ENCODE results near the gene HMCN2. TPM values are rescaled to one million over a fixed set of nuclear protein-coding genes. Genes with fewer than 3 reads are reported as not detected.

HMCN2 gene
- total RNA-seq, 1 experiment from 2014 or later: 1.6 TPM

DNA sequence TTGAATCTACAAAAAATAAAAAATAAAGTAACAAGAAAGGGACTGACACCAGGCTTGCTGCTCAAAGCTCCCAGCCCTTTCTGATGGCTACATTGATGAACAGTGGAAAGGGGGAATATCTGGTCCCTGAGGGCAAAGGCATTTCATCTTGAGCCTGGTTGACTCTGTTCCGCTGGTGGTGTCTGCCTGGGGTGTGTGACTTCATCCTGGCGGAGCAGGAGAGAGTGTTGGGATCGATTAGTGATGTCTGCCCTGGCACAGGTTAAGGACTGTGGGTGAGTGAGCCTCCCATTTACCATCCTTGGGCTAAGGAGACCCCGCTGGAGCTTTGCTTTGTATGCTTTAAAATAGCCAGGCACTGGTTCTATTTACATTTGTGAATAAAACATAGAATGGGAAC lies 122.3 kb downstream of the HMCN2 start:
- H3K4me3 ChIP-seq: no peak overlapping the region
- no peak for DNase-seq
- ChIA-PET POLR2A (ENCODE audit: unreplicated experiment) (no interaction called here), CTCF (no interaction called here)
- no peak overlapping the region for H3K4me2 ChIP-seq
- no peaks in the 10 kb centered on the region for H3K79me2 ChIP-seq (ENCODE audit: low read depth)
- H3K36me3 ChIP-seq (ENCODE audit: low read depth): no peaks in the 10 kb centered on the region
- no peaks in the 10 kb centered on the region for H4K20me1 ChIP-seq (ENCODE audit: insufficient read depth)
- TF ChIP-seq EZH2 (IDR thresholded peaks at IDR 0.05; ENCODE audit: low read depth): no peak
- TF ChIP-seq, protein P1, sequence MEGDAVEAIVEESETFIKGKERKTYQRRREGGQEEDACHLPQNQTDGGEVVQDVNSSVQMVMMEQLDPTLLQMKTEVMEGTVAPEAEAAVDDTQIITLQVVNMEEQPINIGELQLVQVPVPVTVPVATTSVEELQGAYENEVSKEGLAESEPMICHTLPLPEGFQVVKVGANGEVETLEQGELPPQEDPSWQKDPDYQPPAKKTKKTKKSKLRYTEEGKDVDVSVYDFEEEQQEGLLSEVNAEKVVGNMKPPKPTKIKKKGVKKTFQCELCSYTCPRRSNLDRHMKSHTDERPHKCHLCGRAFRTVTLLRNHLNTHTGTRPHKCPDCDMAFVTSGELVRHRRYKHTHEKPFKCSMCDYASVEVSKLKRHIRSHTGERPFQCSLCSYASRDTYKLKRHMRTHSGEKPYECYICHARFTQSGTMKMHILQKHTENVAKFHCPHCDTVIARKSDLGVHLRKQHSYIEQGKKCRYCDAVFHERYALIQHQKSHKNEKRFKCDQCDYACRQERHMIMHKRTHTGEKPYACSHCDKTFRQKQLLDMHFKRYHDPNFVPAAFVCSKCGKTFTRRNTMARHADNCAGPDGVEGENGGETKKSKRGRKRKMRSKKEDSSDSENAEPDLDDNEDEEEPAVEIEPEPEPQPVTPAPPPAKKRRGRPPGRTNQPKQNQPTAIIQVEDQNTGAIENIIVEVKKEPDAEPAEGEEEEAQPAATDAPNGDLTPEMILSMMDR (conservative IDR thresholded peaks at IDR 0.05): no peak
- no peaks in the 10 kb centered on the region for H3K4me1 ChIP-seq (replicated peaks; ENCODE audit: insufficient read depth)
- no TSS peak for BruUV-seq (replicated peaks)
- H3K27me3 ChIP-seq (ENCODE audit: insufficient read depth, low read depth): no peaks in the 10 kb centered on the region
- no peak overlapping the region for H3K27ac ChIP-seq
- H3K9me2 ChIP-seq (ENCODE audit: insufficient read depth): no peaks in the 10 kb centered on the region
- no peaks in the 10 kb centered on the region for H3K9me3 ChIP-seq (ENCODE audit: insufficient read depth, low read depth)
- no peak overlapping the region for H2AFZ ChIP-seq
- intact Hi-C loops (cut with micrococcal nuclease; ENCODE audit: unreplicated experiment): no loop called here
- H3F3A ChIP-seq (ENCODE audit: insufficient read depth, low read depth): no peaks in the 10 kb centered on the region

DNA sequence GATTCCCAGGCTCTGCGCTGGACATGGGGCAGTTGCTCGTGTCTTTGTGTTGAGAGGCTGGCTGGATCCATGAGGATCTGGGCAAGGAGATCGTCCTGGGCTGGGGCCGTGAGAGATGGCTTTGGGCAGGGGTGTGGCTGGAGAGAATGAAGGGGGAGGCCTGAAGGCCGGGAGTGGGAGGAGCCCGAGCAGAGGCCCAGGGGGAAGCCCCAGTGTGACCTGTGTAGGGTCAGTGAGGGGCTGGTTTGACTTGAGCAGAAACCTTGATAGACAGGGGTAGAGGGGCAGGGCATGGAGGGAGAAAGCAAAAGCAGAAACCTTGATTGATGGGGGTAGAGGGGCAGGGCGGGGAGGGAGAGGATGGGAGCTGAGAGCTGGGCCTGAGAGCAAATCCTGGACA lies 124.8 kb downstream of the HMCN2 start:
- Histone ChIP-seq H3K27me3 (ENCODE audit: insufficient read depth, low read depth) (no peaks in the 10 kb centered on the region), H3K36me3 (ENCODE audit: low read depth) (no peaks in the 10 kb centered on the region), H3K4me2 (no peak overlapping the region), H3F3A (ENCODE audit: insufficient read depth, low read depth) (no peaks in the 10 kb centered on the region), H3K9me2 (ENCODE audit: insufficient read depth) (no peaks in the 10 kb centered on the region), H3K9me3 (ENCODE audit: insufficient read depth, low read depth) (no peaks in the 10 kb centered on the region), H2AFZ (no peak overlapping the region), H4K20me1 (ENCODE audit: insufficient read depth) (no peaks in the 10 kb centered on the region), H3K27ac (no peak overlapping the region), H3K79me2 (ENCODE audit: low read depth) (no peaks in the 10 kb centered on the region), H3K4me3 (no peak overlapping the region), H3K4me1 (replicated peaks; ENCODE audit: insufficient read depth) (no peaks in the 10 kb centered on the region)
- no peak for DNase-seq
- BruUV-seq (replicated peaks): no TSS peak
- intact Hi-C loops (cut with micrococcal nuclease; ENCODE audit: unreplicated experiment): no loop called here
- POLR2A ChIA-PET (ENCODE audit: unreplicated experiment): no interaction called here
- CTCF ChIA-PET: no interaction called here
- TF ChIP-seq, protein P1 (conservative IDR thresholded peaks at IDR 0.05): no peak
- no peak for TF ChIP-seq EZH2 (IDR thresholded peaks at IDR 0.05; ENCODE audit: low read depth)

- Histone ChIP-seq H3K27me3 (ENCODE audit: insufficient read depth, low read depth) (no peaks in the 10 kb centered on the region), H3K36me3 (ENCODE audit: low read depth) (no peaks in the 10 kb centered on the region), H3K4me3 (no peak overlapping the region), H3F3A (ENCODE audit: insufficient read depth, low read depth) (no peaks in the 10 kb centered on the region), H3K4me2 (no peak overlapping the region), H3K9me3 (ENCODE audit: insufficient read depth, low read depth) (no peaks in the 10 kb centered on the region), H4K20me1 (ENCODE audit: insufficient read depth) (no peaks in the 10 kb centered on the region), H3K9me2 (ENCODE audit: insufficient read depth) (no peaks in the 10 kb centered on the region), H2AFZ (no peak overlapping the region), H3K27ac (no peak overlapping the region), H3K4me1 (replicated peaks; ENCODE audit: insufficient read depth) (no peaks in the 10 kb centered on the region), H3K79me2 (ENCODE audit: low read depth) (no peaks in the 10 kb centered on the region)
- intact Hi-C loops (cut with micrococcal nuclease; ENCODE audit: unreplicated experiment): no loop called here
- TF ChIP-seq EZH2 (IDR thresholded peaks at IDR 0.05; ENCODE audit: low read depth): no peak
- TF ChIP-seq, protein P1 (conservative IDR thresholded peaks at IDR 0.05): no peak
- DNase-seq: no peak
- POLR2A ChIA-PET (ENCODE audit: unreplicated experiment): no interaction called here
- CTCF ChIA-PET: no interaction called here
- no TSS peak for BruUV-seq (replicated peaks)
Measured at GRCh38 chr9:130390986-130391385, 125.4 kb downstream of the HMCN2 start.
